A549 (cell line): ENCODE data around the gene CKAP2L.

Experiments used
- CBX8 ChIP-seq: fragments of 200-600 bp; sonication (generic); IDR thresholded peaks from 2 replicates; pipeline ENCODE4 v1.6.1; 2016
- TF ChIP-seq, protein P1 (sequence below): fragments of >200 bp; sonication (Bioruptor Twin); formaldehyde crosslinking; IDR thresholded peaks from 3 replicates; pipeline ENCODE4 v1.5.1; 2016

GRCh38 chr2:112710956-112711750 lies 53.3 kb downstream of the CKAP2L start:
- TF ChIP-seq, protein P1, sequence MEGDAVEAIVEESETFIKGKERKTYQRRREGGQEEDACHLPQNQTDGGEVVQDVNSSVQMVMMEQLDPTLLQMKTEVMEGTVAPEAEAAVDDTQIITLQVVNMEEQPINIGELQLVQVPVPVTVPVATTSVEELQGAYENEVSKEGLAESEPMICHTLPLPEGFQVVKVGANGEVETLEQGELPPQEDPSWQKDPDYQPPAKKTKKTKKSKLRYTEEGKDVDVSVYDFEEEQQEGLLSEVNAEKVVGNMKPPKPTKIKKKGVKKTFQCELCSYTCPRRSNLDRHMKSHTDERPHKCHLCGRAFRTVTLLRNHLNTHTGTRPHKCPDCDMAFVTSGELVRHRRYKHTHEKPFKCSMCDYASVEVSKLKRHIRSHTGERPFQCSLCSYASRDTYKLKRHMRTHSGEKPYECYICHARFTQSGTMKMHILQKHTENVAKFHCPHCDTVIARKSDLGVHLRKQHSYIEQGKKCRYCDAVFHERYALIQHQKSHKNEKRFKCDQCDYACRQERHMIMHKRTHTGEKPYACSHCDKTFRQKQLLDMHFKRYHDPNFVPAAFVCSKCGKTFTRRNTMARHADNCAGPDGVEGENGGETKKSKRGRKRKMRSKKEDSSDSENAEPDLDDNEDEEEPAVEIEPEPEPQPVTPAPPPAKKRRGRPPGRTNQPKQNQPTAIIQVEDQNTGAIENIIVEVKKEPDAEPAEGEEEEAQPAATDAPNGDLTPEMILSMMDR: no peak
- TF ChIP-seq CBX8: no peak
